Measurements from ENCODE around the gene CXCL14. TPM values are rescaled to one million over a fixed set of nuclear protein-coding genes. Genes with fewer than 3 reads are reported as not detected.
A peak's percentile ranks its signal among the peaks of the same experiment; 100 is the strongest.

Gene CXCL14
- polyA plus RNA-seq (2013), result 102 and 105 TPM in 2 replicates

GRCh38 chr5:135578685-135579341 lies at the start of gene CXCL14:
CXCL14 (minus strand) TSS chr5:135578991; CDS start chr5:135578778, 213 bp downstream.
- H3K36me3 ChIP-seq (ENCODE audit: control insufficient read depth in 1 of 2, insufficient read depth in 2 of 2, low read length in 2 of 2), result no peaks in the 10 kb centered on the region
- no peak within 1 kb of the TSS for H3K4ac ChIP-seq (ENCODE audit: low read depth, low read length)
- peaks cover 3 to 10% of the 10 kb centered on the region in 2 experiments for H3K4me1 ChIP-seq (ENCODE audit: control insufficient read depth in 1 of 2, insufficient read depth in 2 of 2, low read length in 2 of 2)
- H3K18ac ChIP-seq (ENCODE audit: low read length), result peak within 1 kb of the TSS; percentile 30
- H2AK5ac ChIP-seq (ENCODE audit: low read length), result no peak within 1 kb of the TSS
- no peak within 1 kb of the TSS for H3K23ac ChIP-seq (ENCODE audit: low read length)
- peak in 1 of 2 donors; percentile 23 for DNase-seq
- no peak within 1 kb of the TSS for H3K14ac ChIP-seq (ENCODE audit: low read length)
- no peak within 1 kb of the TSS for H4K8ac ChIP-seq (ENCODE audit: low read depth, low read length)
- H4K91ac ChIP-seq (ENCODE audit: low read depth, low read length), result no peak within 1 kb of the TSS
- peaks cover 4% of the 10 kb centered on the region for H3K9me3 ChIP-seq (ENCODE audit: insufficient read depth, low read depth, low read length)
- no peak within 1 kb of the TSS for H2BK5ac ChIP-seq (ENCODE audit: low read depth, low read length, poor library complexity)
- H3K4me3 ChIP-seq (ENCODE audit: low read depth, low read length), result peak within 1 kb of the TSS; percentile 62
- H3K27ac ChIP-seq (ENCODE audit: low read depth, low read length), result no peak within 1 kb of the TSS
- peaks cover 23% of the 10 kb centered on the region for H3K27me3 ChIP-seq (ENCODE audit: insufficient read depth, low read length)
- H3K9ac ChIP-seq (ENCODE audit: low read length), result no peak within 1 kb of the TSS
- H2AFZ ChIP-seq (ENCODE audit: insufficient read depth, low read length, poor library complexity), result peak within 1 kb of the TSS; percentile 17
- H3K79me1 ChIP-seq (ENCODE audit: low read length), result no peaks in the 10 kb centered on the region
- H4K12ac ChIP-seq (ENCODE audit: low read depth, low read length), result no peak within 1 kb of the TSS
- peak within 1 kb of the TSS; percentile 63 for H3K4me2 ChIP-seq (ENCODE audit: low read length)
- WGBS (ENCODE audit: extremely low coverage, insufficient coverage, insufficient read length), result no CpG with 5 or more reads among the region's 68 CpGs
- no peak within 1 kb of the TSS for H2BK12ac ChIP-seq (ENCODE audit: low read length)
- H3K79me2 ChIP-seq (ENCODE audit: control insufficient read depth, insufficient read depth, low read length, poor library complexity), result no peaks in the 10 kb centered on the region
- no peak within 1 kb of the TSS for H2BK120ac ChIP-seq (ENCODE audit: insufficient read depth, low read length, poor library complexity)

GRCh38 chr5:135626636-135627035 lies 47.8 kb upstream of the CXCL14 start:
- Histone ChIP-seq H3K14ac (ENCODE audit: low read length) (no peak overlapping the region), H3K18ac (ENCODE audit: low read length) (no peak overlapping the region), H3K79me2 (ENCODE audit: control insufficient read depth, insufficient read depth, low read length, poor library complexity) (no peaks in the 10 kb centered on the region), H4K8ac (ENCODE audit: low read depth, low read length) (no peak overlapping the region), H3K23ac (ENCODE audit: low read length) (no peak overlapping the region), H3K4ac (ENCODE audit: low read depth, low read length) (no peak overlapping the region), H2BK120ac (ENCODE audit: insufficient read depth, low read length, poor library complexity) (no peak overlapping the region), H2AFZ (ENCODE audit: insufficient read depth, low read length, poor library complexity) (no peak overlapping the region), H3K4me1 (ENCODE audit: control insufficient read depth in 1 of 2, insufficient read depth in 2 of 2, low read length in 2 of 2) (peaks cover 0 to 7% of the 10 kb centered on the region in 2 experiments), H2AK5ac (ENCODE audit: low read length) (no peak overlapping the region), H3K79me1 (ENCODE audit: low read length) (no peaks in the 10 kb centered on the region), H3K4me3 (ENCODE audit: low read depth, low read length) (no peak overlapping the region), H2BK5ac (ENCODE audit: low read depth, low read length, poor library complexity) (no peak overlapping the region), H3K9ac (ENCODE audit: low read length) (no peak overlapping the region), H3K27ac (ENCODE audit: low read depth, low read length) (no peak overlapping the region), H4K91ac (ENCODE audit: low read depth, low read length) (no peak overlapping the region), H2BK12ac (ENCODE audit: low read length) (no peak overlapping the region), H4K12ac (ENCODE audit: low read depth, low read length) (no peak overlapping the region), H3K27me3 (ENCODE audit: insufficient read depth, low read length) (no peaks in the 10 kb centered on the region), H3K9me3 (ENCODE audit: insufficient read depth, low read depth, low read length) (peaks cover 1% of the 10 kb centered on the region), H3K4me2 (ENCODE audit: low read length) (no peak overlapping the region), H3K36me3 (ENCODE audit: control insufficient read depth in 1 of 2, insufficient read depth in 2 of 2, low read length in 2 of 2) (no peaks in the 10 kb centered on the region)
- DNase-seq, result no peak
- WGBS (ENCODE audit: extremely low coverage, insufficient coverage, insufficient read length), result no CpG with 5 or more reads among the region's 3 CpGs

GRCh38 chr5:135625961-135626360 lies 47.2 kb upstream of the CXCL14 start:
- H4K12ac ChIP-seq (ENCODE audit: low read depth, low read length), result no peak overlapping the region
- no peak overlapping the region for H3K4ac ChIP-seq (ENCODE audit: low read depth, low read length)
- no peak overlapping the region for H2BK5ac ChIP-seq (ENCODE audit: low read depth, low read length, poor library complexity)
- H3K14ac ChIP-seq (ENCODE audit: low read length), result no peak overlapping the region
- H3K27me3 ChIP-seq (ENCODE audit: insufficient read depth, low read length), result no peaks in the 10 kb centered on the region
- no peak overlapping the region for H3K9ac ChIP-seq (ENCODE audit: low read length)
- H3K18ac ChIP-seq (ENCODE audit: low read length), result no peak overlapping the region
- no CpG with 5 or more reads among the region's 3 CpGs for WGBS (ENCODE audit: extremely low coverage, insufficient coverage, insufficient read length)
- H3K23ac ChIP-seq (ENCODE audit: low read length), result no peak overlapping the region
- peaks cover 0 to 7% of the 10 kb centered on the region in 2 experiments for H3K4me1 ChIP-seq (ENCODE audit: control insufficient read depth in 1 of 2, insufficient read depth in 2 of 2, low read length in 2 of 2)
- H3K4me3 ChIP-seq (ENCODE audit: low read depth, low read length), result peak overlapping the region; percentile 44
- no peaks in the 10 kb centered on the region for H3K79me2 ChIP-seq (ENCODE audit: control insufficient read depth, insufficient read depth, low read length, poor library complexity)
- no peak for DNase-seq
- H2BK12ac ChIP-seq (ENCODE audit: low read length), result no peak overlapping the region
- no peak overlapping the region for H4K8ac ChIP-seq (ENCODE audit: low read depth, low read length)
- no peak overlapping the region for H3K27ac ChIP-seq (ENCODE audit: low read depth, low read length)
- peaks cover 1% of the 10 kb centered on the region for H3K9me3 ChIP-seq (ENCODE audit: insufficient read depth, low read depth, low read length)
- H2BK120ac ChIP-seq (ENCODE audit: insufficient read depth, low read length, poor library complexity), result no peak overlapping the region
- H3K4me2 ChIP-seq (ENCODE audit: low read length), result no peak overlapping the region
- H2AK5ac ChIP-seq (ENCODE audit: low read length), result no peak overlapping the region
- H3K79me1 ChIP-seq (ENCODE audit: low read length), result no peaks in the 10 kb centered on the region
- no peak overlapping the region for H4K91ac ChIP-seq (ENCODE audit: low read depth, low read length)
- H2AFZ ChIP-seq (ENCODE audit: insufficient read depth, low read length, poor library complexity), result no peak overlapping the region
- no peaks in the 10 kb centered on the region for H3K36me3 ChIP-seq (ENCODE audit: control insufficient read depth in 1 of 2, insufficient read depth in 2 of 2, low read length in 2 of 2)

- Histone ChIP-seq H3K4me2 (ENCODE audit: low read length) (no peak overlapping the region), H3K18ac (ENCODE audit: low read length) (no peak overlapping the region), H2AK5ac (ENCODE audit: low read length) (no peak overlapping the region), H4K12ac (ENCODE audit: low read depth, low read length) (no peak overlapping the region), H3K9ac (ENCODE audit: low read length) (no peak overlapping the region), H2BK120ac (ENCODE audit: insufficient read depth, low read length, poor library complexity) (no peak overlapping the region), H3K9me3 (ENCODE audit: insufficient read depth, low read depth, low read length) (peaks cover 1% of the 10 kb centered on the region), H3K14ac (ENCODE audit: low read length) (no peak overlapping the region), H4K8ac (ENCODE audit: low read depth, low read length) (no peak overlapping the region), H2BK12ac (ENCODE audit: low read length) (no peak overlapping the region), H3K36me3 (ENCODE audit: control insufficient read depth in 1 of 2, insufficient read depth in 2 of 2, low read length in 2 of 2) (no peaks in the 10 kb centered on the region), H3K27me3 (ENCODE audit: insufficient read depth, low read length) (no peaks in the 10 kb centered on the region), H2AFZ (ENCODE audit: insufficient read depth, low read length, poor library complexity) (no peak overlapping the region), H3K79me2 (ENCODE audit: control insufficient read depth, insufficient read depth, low read length, poor library complexity) (no peaks in the 10 kb centered on the region), H3K4me3 (ENCODE audit: low read depth, low read length) (no peak overlapping the region), H2BK5ac (ENCODE audit: low read depth, low read length, poor library complexity) (no peak overlapping the region), H3K27ac (ENCODE audit: low read depth, low read length) (no peak overlapping the region), H4K91ac (ENCODE audit: low read depth, low read length) (no peak overlapping the region), H3K79me1 (ENCODE audit: low read length) (no peaks in the 10 kb centered on the region), H3K23ac (ENCODE audit: low read length) (no peak overlapping the region), H3K4me1 (ENCODE audit: control insufficient read depth in 1 of 2, insufficient read depth in 2 of 2, low read length in 2 of 2) (peaks cover 0 to 7% of the 10 kb centered on the region in 2 experiments), H3K4ac (ENCODE audit: low read depth, low read length) (no peak overlapping the region)
- no peak for DNase-seq
- no CpG with 5 or more reads among the region's 1 CpG for WGBS (ENCODE audit: extremely low coverage, insufficient coverage, insufficient read length)
Observed at GRCh38 chr5:135625486-135625885, 46.7 kb upstream of the CXCL14 start.
